D341Med (cell line): ENCODE data around the gene MSANTD2.

ENCODE experiments used
- DNase-seq: peaks from one replicate; pipeline ENCODE4 v3.0.0; 2012; ENCODE audit warnings: low spot score

MSANTD2 gene

GRCh38 chr11:124817036-124817435 lies 16.8 kb upstream of the MSANTD2 start:
- DNase-seq: no peak

- DNase-seq: no peak
Measured at GRCh38 chr11:124814739-124815138, 14.5 kb upstream of the MSANTD2 start.

GRCh38 chr11:124812876-124813275 lies 12.7 kb upstream of the MSANTD2 start:
- DNase-seq: no peak

GRCh38 chr11:124811399-124812125 lies 11.4 kb upstream of the MSANTD2 start:
- DNase-seq: no peak

GRCh38 chr11:124807660-124808270 lies 7.6 kb upstream of the MSANTD2 start:
- DNase-seq: no peak

- DNase-seq: no peak
Measured at GRCh38 chr11:124807201-124807600, 7.0 kb upstream of the MSANTD2 start.

GRCh38 chr11:124804884-124805283 lies 4.7 kb upstream of the MSANTD2 start:
- DNase-seq: no peak

DNA sequence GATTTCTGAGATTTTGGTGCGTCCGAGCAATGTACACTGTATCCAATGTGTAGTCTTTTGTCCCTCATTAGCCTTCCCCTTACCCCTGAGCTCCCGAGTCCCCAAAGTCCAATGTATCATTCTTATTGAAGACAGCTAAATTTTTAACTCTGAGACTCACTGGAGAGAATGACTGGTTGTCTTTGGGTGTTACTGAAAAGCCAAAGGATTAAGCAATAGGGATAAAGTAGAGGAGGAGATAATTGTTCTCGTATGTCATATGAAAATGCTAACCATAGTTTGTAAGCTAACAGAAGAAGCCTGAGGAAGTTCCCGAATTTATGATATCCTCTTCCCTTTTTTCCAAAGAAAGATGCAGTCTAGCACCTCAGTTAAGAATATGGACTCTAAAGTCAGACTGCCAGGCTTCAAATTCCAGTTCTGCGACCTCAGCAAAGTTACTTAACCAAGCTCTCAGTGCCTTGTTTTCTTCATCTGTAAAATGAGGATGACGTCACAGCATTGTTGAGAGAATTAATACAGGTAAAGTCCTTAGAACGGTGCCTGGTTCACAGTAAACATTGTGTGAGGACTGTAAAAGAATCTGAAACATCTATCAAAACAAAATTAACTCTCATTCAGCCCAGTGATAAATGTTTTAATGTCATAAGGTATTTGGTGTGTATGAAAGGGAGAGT lies 1.6 kb upstream of the MSANTD2 start:
- DNase-seq: no peak

- DNase-seq: no peak
Measured at GRCh38 chr11:124801014-124801413, 808 bp upstream of the MSANTD2 start.

DNA sequence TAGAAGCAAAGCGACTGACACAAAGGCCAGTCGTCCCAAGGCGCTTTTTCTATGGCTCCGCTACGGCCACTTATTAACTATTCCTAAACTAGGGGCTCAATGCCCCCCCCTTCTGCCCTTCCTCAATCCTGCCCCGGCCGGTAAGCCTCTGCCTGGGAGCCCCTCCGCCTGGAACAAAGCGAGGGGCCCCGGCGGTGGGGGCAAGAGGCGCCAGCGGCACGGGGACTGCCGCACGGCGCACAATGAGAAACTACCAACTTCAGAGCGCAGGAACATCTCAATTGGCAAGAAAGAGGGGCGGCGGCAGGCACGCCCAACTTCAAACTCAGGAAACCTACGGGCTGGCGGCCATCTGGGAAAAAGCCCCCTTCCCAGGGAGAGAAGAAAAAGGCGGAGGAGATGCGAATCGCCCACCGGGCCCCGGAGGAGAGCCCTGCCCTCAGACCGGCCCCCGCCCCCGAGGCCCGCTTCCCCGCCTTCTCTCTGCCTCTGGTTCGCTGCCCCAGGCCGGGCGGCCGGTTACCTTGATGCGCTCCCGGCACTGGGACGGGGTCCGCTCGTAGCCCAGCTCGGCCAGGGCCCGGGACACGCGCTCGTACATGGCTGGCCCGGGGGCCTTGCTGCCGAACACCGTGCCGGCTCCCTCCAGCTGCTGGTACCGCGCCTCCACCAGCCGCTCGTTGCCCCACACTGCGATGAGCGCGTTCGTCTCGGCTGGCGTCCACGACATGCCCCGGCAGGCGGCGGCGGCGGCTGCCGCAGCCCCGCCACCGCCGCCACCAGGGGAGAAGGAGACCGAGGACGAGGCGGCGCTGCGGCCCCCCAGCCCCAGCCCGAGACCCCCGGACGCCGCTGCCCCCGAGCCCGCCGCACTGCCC lies 619 bp downstream of the MSANTD2 start:
- peak; percentile 68 for DNase-seq

DNA sequence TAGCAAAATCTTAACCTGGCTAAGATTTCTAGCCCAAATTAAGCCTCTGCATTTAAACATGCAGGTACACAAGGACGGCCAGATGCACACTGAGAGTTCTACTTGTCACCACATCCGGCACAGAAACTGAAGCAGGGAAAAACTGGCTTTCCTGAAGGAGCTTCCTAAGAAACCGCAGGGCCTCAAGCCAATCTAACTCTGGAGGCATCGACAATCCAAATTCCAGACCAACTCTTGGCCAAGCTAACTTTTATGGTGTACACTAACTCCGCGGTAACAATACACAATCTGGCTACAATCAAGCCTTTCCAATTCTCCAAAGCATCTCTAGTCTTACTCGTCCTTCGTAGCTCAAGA lies 1.2 kb downstream of the MSANTD2 start:
- DNase-seq: no peak

DNA sequence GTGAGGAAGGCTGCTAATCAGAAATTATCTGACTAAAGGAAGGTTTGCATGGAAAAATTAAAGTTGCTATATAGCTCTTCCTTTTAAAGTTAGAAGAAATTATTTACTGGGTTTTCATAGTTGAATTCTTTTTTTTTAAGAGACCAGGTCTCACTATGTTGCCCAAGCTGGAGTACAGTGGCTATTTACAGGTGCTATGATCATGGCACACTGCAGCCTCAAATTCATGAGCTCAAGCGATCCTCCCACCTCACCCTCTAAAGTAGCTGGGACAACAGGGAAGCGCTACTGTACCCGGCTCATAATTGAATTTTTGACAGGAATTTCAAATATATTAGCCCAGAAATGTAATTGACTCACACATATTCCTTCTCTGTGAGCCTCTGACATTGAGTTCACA lies 3.9 kb downstream of the MSANTD2 start:
- DNase-seq: no peak

GRCh38 chr11:124793466-124794278 lies 6.5 kb downstream of the MSANTD2 start:
- DNase-seq: peak; percentile 43

DNA sequence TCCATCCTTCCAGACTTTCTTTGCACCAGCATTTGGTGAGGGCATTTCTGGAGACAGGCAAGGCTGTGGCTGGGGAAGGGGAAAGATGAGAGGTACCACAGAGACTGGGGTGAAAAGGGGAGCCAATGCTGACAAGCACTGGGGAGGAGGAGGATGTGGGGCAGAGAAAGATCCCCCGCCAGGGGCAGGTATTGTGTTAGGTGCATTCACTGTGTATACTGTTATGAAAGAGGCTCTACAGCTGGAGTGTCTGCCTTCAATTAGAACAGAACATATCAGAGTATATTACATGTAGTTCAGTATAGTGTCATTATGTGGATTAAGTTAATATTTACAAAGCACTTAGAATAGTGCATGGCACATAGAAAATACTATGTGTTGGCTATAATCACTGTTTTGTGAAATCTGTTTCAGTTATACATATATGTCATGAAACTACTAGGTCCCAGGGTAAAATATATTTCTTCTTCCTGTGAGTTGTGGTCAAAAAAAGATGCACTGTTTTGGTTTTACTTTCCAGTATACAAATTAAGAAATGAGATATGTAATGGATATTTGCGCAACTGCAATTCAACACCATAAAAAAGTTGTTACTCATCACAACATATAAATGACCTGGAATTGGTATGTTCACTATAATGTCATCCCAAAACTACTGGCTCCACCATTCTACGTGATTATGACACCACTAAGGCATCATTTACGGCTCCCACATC lies 8.4 kb downstream of the MSANTD2 start:
- no peak for DNase-seq

GRCh38 chr11:124788521-124788920 lies 11.7 kb downstream of the MSANTD2 start:
- DNase-seq: no peak

- no peak for DNase-seq
Measured at GRCh38 chr11:124784051-124784450, 16.2 kb downstream of the MSANTD2 start.

- no peak for DNase-seq
Measured at GRCh38 chr11:124783002-124783401, 17.2 kb downstream of the MSANTD2 start.

DNA sequence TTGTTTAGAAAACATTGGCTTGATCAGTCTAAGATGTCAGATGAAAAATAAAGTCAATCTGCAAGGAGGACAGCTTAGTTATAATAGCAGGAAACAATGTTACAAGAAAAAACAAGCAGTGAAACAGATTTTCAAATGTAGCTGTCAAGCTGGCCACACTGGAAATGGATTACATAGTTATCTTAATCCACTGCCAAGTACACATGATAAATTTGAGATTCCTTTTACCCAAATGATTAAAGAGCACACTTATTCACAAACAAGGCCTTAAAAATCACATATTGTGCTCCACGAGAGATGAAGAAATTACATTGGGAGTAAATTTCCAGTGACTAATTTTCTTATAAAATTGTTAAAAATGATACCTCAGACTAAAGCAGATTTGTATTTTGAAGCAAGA lies 20.6 kb downstream of the MSANTD2 start:
- no peak for DNase-seq

GRCh38 chr11:124778281-124778680 lies 21.9 kb downstream of the MSANTD2 start:
- no peak for DNase-seq

- no peak for DNase-seq
Measured at GRCh38 chr11:124776865-124777645, 23.2 kb downstream of the MSANTD2 start.
